Stimulated activated naive CD8-positive, alpha-beta T cell treated with anti-CD3 and anti-CD28 coated beads, Interleukin-15, amount 100 ng/mL, for 72 hours (primary cell): ENCODE results near the gene EXD3.
"Not testable (repeated sequence)": the region's sequence is repeated elsewhere in the genome, so short reads cannot be mapped to it uniquely, and the experiment has no call there.

Experiments
- ATAC-seq: fragments of 150-1000 bp; cut with Tn5 transposase; 2 replicates; pipeline ENCODE4 v1.10.0; 2021; ENCODE audit warnings: mild to moderate bottlenecking, moderate library complexity
- DNase-seq, 2 donors: peaks; one replicate each; pipeline ENCODE4 v3.0.0; 2021 to 2022
- H3K27ac Mint-ChIP-seq, 2 donors: one replicate each; pipeline ENCODE4 v1.8.0; 2022; ENCODE audit warnings: mild to moderate bottlenecking in 2 of 2, mixed read lengths in 2 of 2, moderate library complexity in 2 of 2
- H3K27me3 Mint-ChIP-seq: one replicate; pipeline ENCODE4 v1.8.0; 2022; ENCODE audit warnings: mixed read lengths
- H3K4me1 Mint-ChIP-seq: one replicate; pipeline ENCODE4 v1.8.0; 2022; ENCODE audit warnings: mild to moderate bottlenecking, mixed read lengths
- H3K4me3 Mint-ChIP-seq, 2 donors: one replicate each; pipeline ENCODE4 v1.8.0; 2022; ENCODE audit warnings: mild to moderate bottlenecking in 2 of 2, mixed read lengths in 2 of 2, moderate library complexity in 1 of 2
- H3K9me3 Mint-ChIP-seq, 2 donors: one replicate each; pipeline ENCODE4 v1.8.0; 2022; ENCODE audit warnings: mixed read lengths in 2 of 2

EXD3 gene

GRCh38 chr9:137391411-137391754, 31.6 kb downstream of the EXD3 start:
- H3K4me1 Mint-ChIP-seq: peaks cover 29% of the 10 kb centered on the region
- H3K27ac Mint-ChIP-seq: no peak overlapping the region
- H3K9me3 Mint-ChIP-seq: no peaks in the 10 kb centered on the region
- no peak overlapping the region for H3K4me3 Mint-ChIP-seq
- DNase-seq (no peak), ATAC-seq (no peak)
- H3K27me3 Mint-ChIP-seq: no peaks in the 10 kb centered on the region

GRCh38 chr9:137390553-137391410, 32.2 kb downstream of the EXD3 start:
- Mint-ChIP-seq H3K9me3 (no peaks in the 10 kb centered on the region), H3K4me1 (peaks cover 24% of the 10 kb centered on the region), H3K27ac (peak overlapping the region in 1 of 2 donors; percentile 71), H3K4me3 (no peak overlapping the region), H3K27me3 (no peaks in the 10 kb centered on the region)
- ATAC-seq (no peak), DNase-seq (no peak)

- H3K9me3 Mint-ChIP-seq: no peaks in the 10 kb centered on the region
These were observed 33.6 kb downstream of the EXD3 start for GRCh38 chr9:137389428-137389746.

GRCh38 chr9:137388589-137389427, 34.2 kb downstream of the EXD3 start:
- no peaks in the 10 kb centered on the region for H3K27me3 Mint-ChIP-seq
- DNase-seq (no peak), ATAC-seq (no peak)
- no peaks in the 10 kb centered on the region for H3K9me3 Mint-ChIP-seq
- peaks cover 22% of the 10 kb centered on the region for H3K4me1 Mint-ChIP-seq
- no peak overlapping the region for H3K4me3 Mint-ChIP-seq
- peak overlapping the region; percentile 57 to 98 for H3K27ac Mint-ChIP-seq

More at GRCh38 chr9:137389428-137389746, 33.6 kb downstream of the EXD3 start:
- Mint-ChIP-seq H3K4me3 (no peak overlapping the region), H3K27me3 (no peaks in the 10 kb centered on the region), H3K27ac (no peak overlapping the region), H3K4me1 (peaks cover 22% of the 10 kb centered on the region)
- DNase-seq (no peak), ATAC-seq (no peak)

GRCh38 chr9:137387891-137388560, 34.9 kb downstream of the EXD3 start:
- Mint-ChIP-seq H3K4me1 (peaks cover 22% of the 10 kb centered on the region), H3K9me3 (no peaks in the 10 kb centered on the region), H3K27ac (peak overlapping the region; percentile 89 to 98), H3K27me3 (no peaks in the 10 kb centered on the region), H3K4me3 (peak overlapping the region; percentile 19 to 74)
- ATAC-seq (peak; percentile 3), DNase-seq (no peak)

- ATAC-seq: peak; percentile 78
- no peaks in the 10 kb centered on the region for H3K27me3 Mint-ChIP-seq
- H3K27ac Mint-ChIP-seq: peak overlapping the region; percentile 93 to 98
- H3K4me1 Mint-ChIP-seq: peaks cover 22% of the 10 kb centered on the region
- DNase-seq: peak; percentile 39 to 43
- no peaks in the 10 kb centered on the region for H3K9me3 Mint-ChIP-seq
- H3K4me3 Mint-ChIP-seq: peak overlapping the region; percentile 51 to 74
These were observed 35.7 kb downstream of the EXD3 start for GRCh38 chr9:137387114-137387890.

GRCh38 chr9:137386507-137387113, 36.4 kb downstream of the EXD3 start:
- not testable (repeated sequence) for ATAC-seq, H3K4me3 Mint-ChIP-seq, DNase-seq, H3K9me3 Mint-ChIP-seq, H3K27me3 Mint-ChIP-seq
- peak overlapping the region; percentile 93 to 98 for H3K27ac Mint-ChIP-seq
- peaks cover 22% of the 10 kb centered on the region for H3K4me1 Mint-ChIP-seq

GRCh38 chr9:137385061-137385655, 37.8 kb downstream of the EXD3 start:
- peaks cover 22% of the 10 kb centered on the region for H3K4me1 Mint-ChIP-seq
- DNase-seq (no peak), ATAC-seq (no peak)
- H3K27me3 Mint-ChIP-seq: no peaks in the 10 kb centered on the region
- no peak overlapping the region for H3K27ac Mint-ChIP-seq
- no peak overlapping the region for H3K4me3 Mint-ChIP-seq
- H3K9me3 Mint-ChIP-seq: no peaks in the 10 kb centered on the region

- DNase-seq: no peak
- no peaks in the 10 kb centered on the region for H3K9me3 Mint-ChIP-seq
- peaks cover 21% of the 10 kb centered on the region for H3K4me1 Mint-ChIP-seq
- no peak for ATAC-seq
- H3K4me3 Mint-ChIP-seq: no peak overlapping the region
- H3K27ac Mint-ChIP-seq: peak overlapping the region; percentile 9 to 83
- H3K27me3 Mint-ChIP-seq: no peaks in the 10 kb centered on the region
These were observed 38.9 kb downstream of the EXD3 start for GRCh38 chr9:137383784-137384756.

- Mint-ChIP-seq H3K9me3 (no peaks in the 10 kb centered on the region), H3K27me3 (no peaks in the 10 kb centered on the region), H3K4me1 (peaks cover 14% of the 10 kb centered on the region), H3K4me3 (no peak overlapping the region), H3K27ac (peak overlapping the region; percentile 49 to 85)
- ATAC-seq: no peak
- no peak for DNase-seq
These were observed 39.7 kb downstream of the EXD3 start for GRCh38 chr9:137383081-137383783.

GRCh38 chr9:137382444-137383080, 40.4 kb downstream of the EXD3 start:
- no peak for DNase-seq
- peak; percentile 18 for ATAC-seq
- Mint-ChIP-seq H3K27me3 (no peaks in the 10 kb centered on the region), H3K4me3 (no peak overlapping the region), H3K9me3 (no peaks in the 10 kb centered on the region), H3K27ac (no peak overlapping the region), H3K4me1 (peaks cover 7% of the 10 kb centered on the region)

GRCh38 chr9:137381501-137382443, 41.2 kb downstream of the EXD3 start:
- Mint-ChIP-seq H3K4me3 (no peak overlapping the region), H3K27me3 (no peaks in the 10 kb centered on the region), H3K4me1 (no peaks in the 10 kb centered on the region), H3K9me3 (no peaks in the 10 kb centered on the region), H3K27ac (no peak overlapping the region)
- DNase-seq: no peak
- ATAC-seq: peak; percentile 63
